PFSK-1 (cell line): ENCODE data around the gene SDC1.

Source experiments
- FOXP2 ChIP-seq: optimal IDR thresholded peaks from 2 replicates; pipeline ENCODE3; 2011; ENCODE audit warnings: borderline replicate concordance, control low read depth, inconsistent platforms; ENCODE audit not compliant: insufficient read depth; ENCODE audit errors: extremely low read length, extremely low read depth
- POLR2AphosphoS5 ChIP-seq: IDR thresholded peaks from 2 replicates; pipeline ENCODE4 v1.6.1; 2012; ENCODE audit warnings: low read depth, mild to moderate bottlenecking, control low read depth, low read length, moderate library complexity
- REST ChIP-seq, 2 experiments: IDR thresholded peaks; 2 replicates each; pipeline versions ENCODE4 v1.6.1 to v1.8.0; 2011 to 2012; ENCODE audit warnings: low read depth in 2 of 2, low read length in 2 of 2, control low read depth in 1 of 2, inconsistent platforms in 1 of 2, mild to moderate bottlenecking in 1 of 2, moderate library complexity in 1 of 2; ENCODE audit not compliant: insufficient read depth in 1 of 2
- SIN3A ChIP-seq: IDR thresholded peaks from 2 replicates; pipeline ENCODE4 v1.6.1; 2012; ENCODE audit warnings: mild to moderate bottlenecking, low read length, moderate library complexity, borderline replicate concordance; ENCODE audit not compliant: insufficient read depth
- TAF1 ChIP-seq: IDR thresholded peaks from 2 replicates; pipeline ENCODE4 v1.6.1; 2012; ENCODE audit warnings: low read length, control low read depth, borderline replicate concordance; ENCODE audit not compliant: insufficient read depth

SDC1 gene

GRCh38 chr2:20232837-20233207 is 7.9 kb upstream of the SDC1 start:
- TF ChIP-seq REST (IDR thresholded peaks at IDR 0.05; ENCODE audit: insufficient read depth in 1 of 2, low read depth in 2 of 2, low read length in 2 of 2) (no peak), POLR2AphosphoS5 (no peak), FOXP2 (no peak), SIN3A (no peak), TAF1 (no peak)

GRCh38 chr2:20231598-20232026 is 6.7 kb upstream of the SDC1 start:
- TF ChIP-seq FOXP2: no peak
- no peak for TF ChIP-seq REST (IDR thresholded peaks at IDR 0.05; ENCODE audit: insufficient read depth in 1 of 2, low read depth in 2 of 2, low read length in 2 of 2)
- TF ChIP-seq TAF1: no peak

- TF ChIP-seq FOXP2: no peak
- no peak for TF ChIP-seq POLR2AphosphoS5
- TF ChIP-seq REST (IDR thresholded peaks at IDR 0.05; ENCODE audit: insufficient read depth in 1 of 2, low read depth in 2 of 2, low read length in 2 of 2): no peak
- no peak for TF ChIP-seq TAF1
- no peak for TF ChIP-seq SIN3A
Observed at GRCh38 chr2:20231159-20231558, 6.2 kb upstream of the SDC1 start.

- TF ChIP-seq TAF1 (no peak), FOXP2 (no peak), POLR2AphosphoS5 (no peak), SIN3A (no peak), REST (IDR thresholded peaks at IDR 0.05; ENCODE audit: insufficient read depth in 1 of 2, low read depth in 2 of 2, low read length in 2 of 2) (no peak)
Observed at GRCh38 chr2:20230114-20230425, 5.1 kb upstream of the SDC1 start.
